22Rv1 (cell line): ENCODE data around the gene PPP3CA.

ENCODE experiments used
- CTCF ChIP-seq: fragments of 450-650 bp; IDR thresholded peaks from 2 replicates; pipeline ENCODE4 v1.5.1; 2017; ENCODE audit warnings: mild to moderate bottlenecking
- ZFX ChIP-seq: fragments of 450-650 bp; IDR thresholded peaks from 2 replicates; pipeline ENCODE4 v1.6.1; 2017; ENCODE audit warnings: antibody characterized with exemption, borderline replicate concordance

- TF ChIP-seq CTCF (no peak), ZFX (no peak)
Measured at GRCh38 chr4:101000496-101000895, 346.8 kb downstream of the PPP3CA start.
